GM23248 (cell line): Measurements from ENCODE around the gene MYO10.

Experiments
- EZH2 ChIP-seq: fragments of 200-600 bp; sonication (generic); IDR thresholded peaks from 2 replicates; pipeline ENCODE4 v1.6.1; 2018; ENCODE audit warnings: antibody characterized with exemption, mild to moderate bottlenecking; ENCODE audit not compliant: insufficient read depth, poor library complexity, severe bottlenecking
- EZH2phosphoT487 ChIP-seq: fragments of 200-600 bp; sonication (generic); IDR thresholded peaks from 2 replicates; pipeline ENCODE4 v1.6.1; 2018; ENCODE audit warnings: antibody characterized with exemption, moderate library complexity, mild to moderate bottlenecking, low read depth; ENCODE audit not compliant: insufficient read depth

GRCh38 chr5:16970260-16970659, 34.2 kb upstream of the MYO10 start:
- TF ChIP-seq EZH2: no peak
- no peak for TF ChIP-seq EZH2phosphoT487
